ENCODE data around the gene REC8.

GRCh38 chr14:24179961-24180796 lies 8.3 kb downstream of the REC8 start:
- no peak for TF ChIP-seq EZH2 (IDR thresholded peaks at IDR 0.05; ENCODE audit: borderline replicate concordance)
- no peak for TF ChIP-seq EZH2phosphoT487 (IDR thresholded peaks at IDR 0.05; ENCODE audit: low read depth, severe bottlenecking, unreplicated experiment)

Measured in hepatocyte (in vitro differentiated cells).